HepG2 (cell line): ENCODE results near the gene IL31.

Experiments
- JUN ChIP-seq: sonication (generic); formaldehyde crosslinking; IDR thresholded peaks from 2 replicates; pipeline ENCODE4 v1.4.0; 2020; ENCODE audit warnings: mild to moderate bottlenecking, missing genetic modification reagents
- KAT2B ChIP-seq: fragments of 150-350 bp; IDR thresholded peaks from 2 replicates; pipeline ENCODE4 v1.6.1; 2014; ENCODE audit warnings: low read depth, low read length, borderline replicate concordance
- KLF16 ChIP-seq, 2 experiments: sonication (generic) in 1 of 2; formaldehyde crosslinking in 1 of 2; IDR thresholded peaks; 2 replicates each; pipeline versions ENCODE4 v1.6.1 to v1.8.0; 2016 to 2023; ENCODE audit warnings: missing genetic modification reagents in 2 of 2, missing compliant biosample characterization in 1 of 2
- TBP ChIP-seq: sonication (generic); formaldehyde crosslinking; IDR thresholded peaks from 2 replicates; pipeline ENCODE4 v1.5.0; 2020; ENCODE audit warnings: missing genetic modification reagents
- U2AF2 ChIP-seq: fragments of 200-400 bp; formaldehyde crosslinking; IDR thresholded peaks from 2 replicates; pipeline ENCODE4 v1.6.1; 2017; ENCODE audit warnings: low read depth, mild to moderate bottlenecking, low read length
- ZNF629 ChIP-seq: sonication (generic); formaldehyde crosslinking; conservative IDR thresholded peaks from 2 replicates; pipeline ENCODE4 v1.5.0; 2020; ENCODE audit warnings: missing genetic modification reagents
- TF ChIP-seq, protein P1 (sequence below): sonication (generic); formaldehyde crosslinking; IDR thresholded peaks from 2 replicates; pipeline ENCODE4 v1.4.0; 2020; ENCODE audit warnings: missing genetic modification reagents
- TF ChIP-seq, protein P2 (sequence below), 2 experiments: IDR thresholded peaks; 2 replicates each; pipeline ENCODE4 v1.6.1; 2011 to 2012; ENCODE audit warnings: low read length in 2 of 2, borderline replicate concordance in 1 of 2, low read depth in 1 of 2, mild to moderate bottlenecking in 1 of 2, moderate library complexity in 1 of 2
- TF ChIP-seq, protein P3 (sequence below): IDR thresholded peaks from 2 replicates; pipeline ENCODE4 v1.6.1; 2016; ENCODE audit warnings: missing compliant biosample characterization, missing genetic modification reagents, borderline replicate concordance
- TF ChIP-seq, protein P4 (sequence below), 2 experiments: sonication (generic) in 1 of 2; formaldehyde crosslinking in 1 of 2; IDR thresholded peaks; 2 replicates each; pipeline versions ENCODE4 v1.5.1 to v1.6.1; 2011 to 2020; ENCODE audit warnings: borderline replicate concordance in 1 of 2, low read depth in 1 of 2, low read length in 1 of 2, mild to moderate bottlenecking in 1 of 2, missing genetic modification reagents in 1 of 2, moderate library complexity in 1 of 2
- TF ChIP-seq, protein P5 (sequence below): sonication (generic); formaldehyde crosslinking; IDR thresholded peaks from 2 replicates; pipeline ENCODE4 v1.5.0; 2020; ENCODE audit warnings: mild to moderate bottlenecking, missing genetic modification reagents, moderate library complexity

DNA sequence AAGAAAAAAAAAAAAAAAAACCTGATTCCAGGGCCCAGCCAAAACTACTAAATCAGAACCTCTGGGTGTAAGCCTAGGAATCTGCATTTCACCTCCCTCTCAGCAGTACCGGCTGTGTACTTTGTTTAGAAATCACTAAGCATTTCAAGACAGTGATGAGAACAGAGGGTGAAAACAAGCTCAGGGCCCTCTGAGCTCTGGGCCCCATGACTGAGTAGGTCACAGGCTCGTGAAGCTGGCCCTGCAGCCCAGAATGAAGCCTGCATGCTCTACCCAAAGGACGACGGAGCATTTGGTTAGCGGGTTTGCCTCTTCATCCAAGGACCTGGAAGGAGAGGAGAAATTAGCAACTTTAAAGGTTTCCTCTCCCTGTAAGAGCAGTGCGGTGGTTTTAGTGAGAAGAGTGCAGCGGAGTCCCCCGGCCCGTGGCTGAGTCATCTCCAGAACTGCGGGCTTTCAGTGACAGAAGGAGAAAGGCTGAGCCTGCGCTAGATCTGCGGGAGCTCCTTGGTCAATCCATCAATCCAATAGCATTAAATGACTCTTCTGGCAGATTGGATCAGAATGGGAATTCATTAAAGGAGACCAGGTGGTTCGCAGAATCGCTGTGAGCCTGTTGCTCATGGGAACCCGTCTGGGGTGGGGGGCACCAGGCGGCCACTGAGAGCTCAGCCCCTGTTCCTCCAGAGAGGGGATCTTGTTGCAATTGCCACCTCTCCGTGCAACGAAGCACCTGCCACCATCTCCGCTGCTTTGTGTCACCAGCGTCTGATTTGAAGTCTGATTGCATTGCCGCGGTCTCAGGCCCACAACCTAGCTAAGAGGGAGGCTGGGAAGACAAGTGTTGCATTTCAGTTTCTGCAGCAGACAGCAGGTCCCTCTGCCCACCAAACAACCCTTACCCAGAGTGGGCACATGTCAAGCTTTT, 7.3 kb downstream of the IL31 start:
- TF ChIP-seq, protein P1, sequence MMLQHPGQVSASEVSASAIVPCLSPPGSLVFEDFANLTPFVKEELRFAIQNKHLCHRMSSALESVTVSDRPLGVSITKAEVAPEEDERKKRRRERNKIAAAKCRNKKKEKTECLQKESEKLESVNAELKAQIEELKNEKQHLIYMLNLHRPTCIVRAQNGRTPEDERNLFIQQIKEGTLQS (CRISPR knock-in tag) = no peak
- no peak for TF ChIP-seq JUN (CRISPR knock-in tag)
- TF ChIP-seq U2AF2 = no peak
- TF ChIP-seq KAT2B = no peak
- TF ChIP-seq, protein P2, sequence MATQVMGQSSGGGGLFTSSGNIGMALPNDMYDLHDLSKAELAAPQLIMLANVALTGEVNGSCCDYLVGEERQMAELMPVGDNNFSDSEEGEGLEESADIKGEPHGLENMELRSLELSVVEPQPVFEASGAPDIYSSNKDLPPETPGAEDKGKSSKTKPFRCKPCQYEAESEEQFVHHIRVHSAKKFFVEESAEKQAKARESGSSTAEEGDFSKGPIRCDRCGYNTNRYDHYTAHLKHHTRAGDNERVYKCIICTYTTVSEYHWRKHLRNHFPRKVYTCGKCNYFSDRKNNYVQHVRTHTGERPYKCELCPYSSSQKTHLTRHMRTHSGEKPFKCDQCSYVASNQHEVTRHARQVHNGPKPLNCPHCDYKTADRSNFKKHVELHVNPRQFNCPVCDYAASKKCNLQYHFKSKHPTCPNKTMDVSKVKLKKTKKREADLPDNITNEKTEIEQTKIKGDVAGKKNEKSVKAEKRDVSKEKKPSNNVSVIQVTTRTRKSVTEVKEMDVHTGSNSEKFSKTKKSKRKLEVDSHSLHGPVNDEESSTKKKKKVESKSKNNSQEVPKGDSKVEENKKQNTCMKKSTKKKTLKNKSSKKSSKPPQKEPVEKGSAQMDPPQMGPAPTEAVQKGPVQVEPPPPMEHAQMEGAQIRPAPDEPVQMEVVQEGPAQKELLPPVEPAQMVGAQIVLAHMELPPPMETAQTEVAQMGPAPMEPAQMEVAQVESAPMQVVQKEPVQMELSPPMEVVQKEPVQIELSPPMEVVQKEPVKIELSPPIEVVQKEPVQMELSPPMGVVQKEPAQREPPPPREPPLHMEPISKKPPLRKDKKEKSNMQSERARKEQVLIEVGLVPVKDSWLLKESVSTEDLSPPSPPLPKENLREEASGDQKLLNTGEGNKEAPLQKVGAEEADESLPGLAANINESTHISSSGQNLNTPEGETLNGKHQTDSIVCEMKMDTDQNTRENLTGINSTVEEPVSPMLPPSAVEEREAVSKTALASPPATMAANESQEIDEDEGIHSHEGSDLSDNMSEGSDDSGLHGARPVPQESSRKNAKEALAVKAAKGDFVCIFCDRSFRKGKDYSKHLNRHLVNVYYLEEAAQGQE (IDR thresholded peaks at IDR 0.05; ENCODE audit: borderline replicate concordance in 1 of 2, low read depth in 1 of 2, low read length in 2 of 2) = no peak
- no peak for TF ChIP-seq KLF16 (CRISPR knock-in tag; IDR thresholded peaks at IDR 0.05)
- TF ChIP-seq, protein P3, sequence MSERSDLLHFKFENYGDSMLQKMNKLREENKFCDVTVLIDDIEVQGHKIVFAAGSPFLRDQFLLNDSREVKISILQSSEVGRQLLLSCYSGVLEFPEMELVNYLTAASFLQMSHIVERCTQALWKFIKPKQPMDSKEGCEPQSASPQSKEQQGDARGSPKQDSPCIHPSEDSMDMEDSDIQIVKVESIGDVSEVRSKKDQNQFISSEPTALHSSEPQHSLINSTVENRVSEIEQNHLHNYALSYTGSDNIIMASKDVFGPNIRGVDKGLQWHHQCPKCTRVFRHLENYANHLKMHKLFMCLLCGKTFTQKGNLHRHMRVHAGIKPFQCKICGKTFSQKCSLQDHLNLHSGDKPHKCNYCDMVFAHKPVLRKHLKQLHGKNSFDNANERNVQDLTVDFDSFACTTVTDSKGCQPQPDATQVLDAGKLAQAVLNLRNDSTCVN = no peak
- TF ChIP-seq, protein P4, sequence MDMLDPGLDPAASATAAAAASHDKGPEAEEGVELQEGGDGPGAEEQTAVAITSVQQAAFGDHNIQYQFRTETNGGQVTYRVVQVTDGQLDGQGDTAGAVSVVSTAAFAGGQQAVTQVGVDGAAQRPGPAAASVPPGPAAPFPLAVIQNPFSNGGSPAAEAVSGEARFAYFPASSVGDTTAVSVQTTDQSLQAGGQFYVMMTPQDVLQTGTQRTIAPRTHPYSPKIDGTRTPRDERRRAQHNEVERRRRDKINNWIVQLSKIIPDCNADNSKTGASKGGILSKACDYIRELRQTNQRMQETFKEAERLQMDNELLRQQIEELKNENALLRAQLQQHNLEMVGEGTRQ (IDR thresholded peaks at IDR 0.05; ENCODE audit: low read depth, low read length) = no peak
- TF ChIP-seq, protein P4 (CRISPR knock-in tag; IDR thresholded peaks at IDR 0.05; ENCODE audit: borderline replicate concordance) = no peak
- TF ChIP-seq TBP = no peak
- TF ChIP-seq, protein P5, sequence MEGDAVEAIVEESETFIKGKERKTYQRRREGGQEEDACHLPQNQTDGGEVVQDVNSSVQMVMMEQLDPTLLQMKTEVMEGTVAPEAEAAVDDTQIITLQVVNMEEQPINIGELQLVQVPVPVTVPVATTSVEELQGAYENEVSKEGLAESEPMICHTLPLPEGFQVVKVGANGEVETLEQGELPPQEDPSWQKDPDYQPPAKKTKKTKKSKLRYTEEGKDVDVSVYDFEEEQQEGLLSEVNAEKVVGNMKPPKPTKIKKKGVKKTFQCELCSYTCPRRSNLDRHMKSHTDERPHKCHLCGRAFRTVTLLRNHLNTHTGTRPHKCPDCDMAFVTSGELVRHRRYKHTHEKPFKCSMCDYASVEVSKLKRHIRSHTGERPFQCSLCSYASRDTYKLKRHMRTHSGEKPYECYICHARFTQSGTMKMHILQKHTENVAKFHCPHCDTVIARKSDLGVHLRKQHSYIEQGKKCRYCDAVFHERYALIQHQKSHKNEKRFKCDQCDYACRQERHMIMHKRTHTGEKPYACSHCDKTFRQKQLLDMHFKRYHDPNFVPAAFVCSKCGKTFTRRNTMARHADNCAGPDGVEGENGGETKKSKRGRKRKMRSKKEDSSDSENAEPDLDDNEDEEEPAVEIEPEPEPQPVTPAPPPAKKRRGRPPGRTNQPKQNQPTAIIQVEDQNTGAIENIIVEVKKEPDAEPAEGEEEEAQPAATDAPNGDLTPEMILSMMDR (CRISPR knock-in tag) = no peak
- no peak for TF ChIP-seq ZNF629 (CRISPR knock-in tag)
